Colonic mucosa (tissue), 4 donors: ENCODE results near the gene MKI67. TPM values are rescaled to one million over a fixed set of nuclear protein-coding genes. Genes with fewer than 3 reads are reported as not detected.

Experiments
- DNase-seq: peaks from one replicate; pipeline ENCODE4 v3.0.0-alpha.2; 2020
- H3K27ac ChIP-seq: fragments of 200-600 bp; one replicate; pipeline ENCODE4 v1.8.0; 2021
- H3K27me3 ChIP-seq: fragments of 200-600 bp; one replicate; pipeline ENCODE4 v1.8.0; 2021
- H3K36me3 ChIP-seq: fragments of 200-600 bp; one replicate; pipeline ENCODE4 v1.8.0; 2021
- H3K4me1 ChIP-seq: fragments of 200-600 bp; one replicate; pipeline ENCODE4 v1.8.0; 2021; ENCODE audit warnings: mild to moderate bottlenecking
- H3K4me3 ChIP-seq: fragments of 200-600 bp; one replicate; pipeline ENCODE4 v1.8.0; 2021
- H3K9ac ChIP-seq, 2 donors: one replicate each; pipeline ENCODE4 v1.7.0; 2013; ENCODE audit warnings: control low read depth in 2 of 2, low read depth in 2 of 2, low read length in 2 of 2
- H3K9me3 ChIP-seq: fragments of 200-600 bp; one replicate; pipeline ENCODE4 v1.8.0; 2021
- CTCF ChIP-seq: fragments of 200-600 bp; IDR thresholded peaks from one replicate; pipeline ENCODE4 v1.8.0; 2022; ENCODE audit warnings: antibody characterized with exemption, mild to moderate bottlenecking
- intact Hi-C: fragments of 100-400 bp; cut with DNase I; formaldehyde crosslinking; loops from one replicate; pipeline ENCODE4 v1.14.1; 2022
- total RNA-seq, 2 donors: library from RNA; stranded (reverse); fragmentation: NEBNext Ultra II Directional in 1 of 2; extraction: Animal tissue kit (Norgen Biotek cat#: 25700) in 1 of 2; gene quantifications; one replicate each; pipeline ENCODE4 v1.2.1, GENCODE V29; 2021
- donor health status: healthy.
- donor health status: DM: no; HTN: no; CAD: no.
- donor health status: DM: no; HTN: no; CAD: no.

The MKI67 gene
- total RNA-seq, 2 donors from 2014 or later, result 40.2 to 148 TPM

DNA sequence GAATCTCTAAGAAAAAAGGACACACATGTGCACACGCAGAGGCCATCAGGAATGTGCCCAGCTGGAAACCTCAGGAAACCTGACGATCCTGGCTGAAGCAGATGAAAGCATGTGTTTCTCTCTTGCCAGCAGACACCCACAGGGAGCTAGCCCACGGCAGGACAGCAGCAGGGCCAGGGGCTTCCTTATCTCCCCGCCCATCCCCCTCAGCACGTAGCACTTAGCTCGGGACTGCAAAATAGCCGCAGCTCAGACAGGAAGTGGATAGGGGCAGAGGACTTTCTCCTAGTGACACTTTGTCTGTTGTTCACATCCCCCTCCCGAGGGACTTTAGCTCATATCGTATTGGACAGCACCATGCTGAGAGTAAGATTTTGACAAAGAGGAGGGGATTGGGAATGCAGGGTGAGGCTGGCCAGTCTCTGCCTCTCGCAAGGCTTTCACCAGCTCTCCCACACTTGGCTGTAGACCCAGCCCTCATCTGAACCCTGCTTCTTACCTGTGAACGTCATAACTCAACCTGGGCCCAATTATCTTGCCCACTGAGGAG is 63.8 kb downstream of the MKI67 start:
- peak overlapping the region; percentile 56 for H3K27ac ChIP-seq
- no peaks in the 10 kb centered on the region for H3K9me3 ChIP-seq
- H3K27me3 ChIP-seq, result no peaks in the 10 kb centered on the region
- H3K4me1 ChIP-seq, result no peaks in the 10 kb centered on the region
- peaks cover 3% of the 10 kb centered on the region for H3K36me3 ChIP-seq
- intact Hi-C loops, result loop anchor here (10.0 kb wide), 1 partner anchor 48 kb away; no protein-coding TSS in a partner anchor
- H3K4me3 ChIP-seq, result no peak overlapping the region
- no peak for DNase-seq
- H3K9ac ChIP-seq, result no peak overlapping the region
- no peak for TF ChIP-seq CTCF

DNA sequence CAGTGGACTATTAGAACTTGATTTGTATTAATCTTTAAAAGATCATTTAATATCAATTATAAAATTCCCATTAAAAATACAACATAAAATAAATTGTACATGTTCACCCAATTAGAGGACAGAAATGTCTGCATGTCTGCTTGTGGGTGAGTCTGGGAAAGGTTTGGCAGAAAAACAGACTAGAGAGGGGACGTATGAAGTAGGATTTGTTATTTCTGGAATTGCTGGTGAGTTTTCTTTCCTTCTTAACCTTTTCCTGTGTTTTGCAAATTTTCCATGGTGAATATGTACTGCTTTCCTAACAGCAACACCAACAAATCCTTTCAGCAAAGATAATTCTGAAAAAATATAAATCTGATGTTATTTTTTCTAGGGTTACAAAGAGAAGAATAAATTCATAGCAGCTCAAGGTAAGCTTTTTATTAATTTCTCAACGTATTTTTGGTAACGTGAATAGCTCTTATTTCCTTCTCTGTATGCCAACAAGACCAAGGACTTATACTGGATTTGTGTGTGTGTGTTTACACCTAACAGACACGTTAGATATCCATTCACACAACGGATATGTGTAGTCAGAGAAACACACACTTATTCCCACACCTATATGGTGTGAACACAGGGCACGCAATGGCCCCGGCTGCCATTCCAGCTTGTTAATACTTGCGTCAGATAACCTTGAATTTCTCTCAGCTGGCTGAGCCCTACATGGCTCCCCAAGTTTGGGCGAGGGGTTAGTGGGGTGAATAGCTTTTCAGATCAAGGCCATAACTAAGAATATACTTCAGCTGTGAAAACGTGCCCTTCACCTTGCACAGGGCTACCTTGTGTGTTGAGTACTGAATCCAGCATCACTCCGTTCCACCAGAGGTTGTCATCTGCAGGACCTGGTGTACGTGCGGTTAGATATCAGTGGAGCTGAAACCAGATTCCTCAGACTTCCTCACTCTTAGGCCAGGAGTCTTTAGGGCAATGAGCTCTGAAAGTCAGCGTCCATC is 64.6 kb downstream of the MKI67 start:
- intact Hi-C loops, result loop anchor here (10.0 kb wide), 1 partner anchor 47 kb away; no protein-coding TSS in a partner anchor
- no peak for TF ChIP-seq CTCF
- H3K4me3 ChIP-seq, result no peak overlapping the region
- no peaks in the 10 kb centered on the region for H3K9me3 ChIP-seq
- H3K9ac ChIP-seq, result no peak overlapping the region
- no peak for DNase-seq
- H3K4me1 ChIP-seq, result no peaks in the 10 kb centered on the region
- H3K36me3 ChIP-seq, result peaks cover 3% of the 10 kb centered on the region
- H3K27me3 ChIP-seq, result no peaks in the 10 kb centered on the region
- peak overlapping the region; percentile 56 for H3K27ac ChIP-seq

- H3K9ac ChIP-seq, result no peak overlapping the region
- H3K4me1 ChIP-seq, result no peaks in the 10 kb centered on the region
- H3K27ac ChIP-seq, result no peak overlapping the region
- H3K27me3 ChIP-seq, result no peaks in the 10 kb centered on the region
- no peaks in the 10 kb centered on the region for H3K9me3 ChIP-seq
- DNase-seq, result no peak
- no peak overlapping the region for H3K4me3 ChIP-seq
- intact Hi-C loops, result loop anchor here (10.0 kb wide), 1 partner anchor 46 kb away; no protein-coding TSS in a partner anchor
- TF ChIP-seq CTCF, result no peak
- no peaks in the 10 kb centered on the region for H3K36me3 ChIP-seq
Measured at GRCh38 chr10:128060341-128061250, 65.6 kb downstream of the MKI67 start.

DNA sequence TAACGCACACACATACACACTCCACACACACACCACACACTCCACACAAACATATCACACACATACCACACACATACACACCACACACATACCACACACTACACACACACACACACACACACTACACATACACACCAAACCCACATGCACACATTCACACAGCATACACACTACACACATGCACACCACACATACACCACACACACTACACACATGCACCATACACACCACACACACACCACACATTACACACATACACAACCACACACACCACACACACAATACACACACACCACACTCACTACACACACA is 66.3 kb downstream of the MKI67 start:
- Histone ChIP-seq H3K9me3 (no peaks in the 10 kb centered on the region), H3K9ac (no peak overlapping the region), H3K27me3 (no peaks in the 10 kb centered on the region), H3K4me1 (no peaks in the 10 kb centered on the region), H3K27ac (no peak overlapping the region), H3K36me3 (no peaks in the 10 kb centered on the region), H3K4me3 (no peak overlapping the region)
- intact Hi-C loops, result loop anchor here (10.0 kb wide), 1 partner anchor 45 kb away; no protein-coding TSS in a partner anchor
- no peak for DNase-seq
- TF ChIP-seq CTCF, result no peak
